ENCODE measurements around the gene ARID3A.

The ARID3A gene

GRCh38 chr19:942133-942645, 16.4 kb downstream of the ARID3A start:
- intact Hi-C loops (cut with DNase I) = no loop called here
- no peak for DNase-seq

DNA sequence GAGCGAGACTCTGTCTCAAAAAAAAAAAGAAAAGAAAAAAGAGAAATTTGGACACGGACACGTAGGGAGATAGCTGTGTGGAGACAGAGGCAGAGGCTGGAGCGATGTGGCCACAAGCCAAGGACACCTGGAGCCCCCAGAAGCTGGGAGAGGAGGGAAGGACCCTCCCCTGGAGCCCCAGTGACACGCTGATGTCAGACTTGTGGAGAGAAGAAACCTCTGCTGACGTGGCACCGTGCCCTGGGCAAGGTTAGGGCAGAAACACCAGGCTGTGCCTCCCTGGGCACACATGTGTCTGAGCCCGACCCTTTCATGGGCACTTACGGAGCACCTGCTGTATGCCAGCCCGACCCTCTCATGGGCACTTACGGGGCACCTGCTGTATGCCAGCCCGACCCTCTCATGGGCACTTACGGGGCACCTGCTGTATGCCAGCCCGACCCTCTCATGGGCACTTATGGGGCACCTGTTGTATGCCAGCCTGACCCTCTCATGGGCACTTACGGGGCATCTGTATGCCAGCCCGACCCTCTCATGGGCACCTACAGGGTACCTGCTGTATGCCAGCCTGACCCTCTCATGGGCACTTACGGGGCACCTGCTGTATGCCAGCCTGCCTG, 17.8 kb downstream of the ARID3A start:
- intact Hi-C loops (cut with DNase I) = no loop called here
- DNase-seq = no peak

DNA sequence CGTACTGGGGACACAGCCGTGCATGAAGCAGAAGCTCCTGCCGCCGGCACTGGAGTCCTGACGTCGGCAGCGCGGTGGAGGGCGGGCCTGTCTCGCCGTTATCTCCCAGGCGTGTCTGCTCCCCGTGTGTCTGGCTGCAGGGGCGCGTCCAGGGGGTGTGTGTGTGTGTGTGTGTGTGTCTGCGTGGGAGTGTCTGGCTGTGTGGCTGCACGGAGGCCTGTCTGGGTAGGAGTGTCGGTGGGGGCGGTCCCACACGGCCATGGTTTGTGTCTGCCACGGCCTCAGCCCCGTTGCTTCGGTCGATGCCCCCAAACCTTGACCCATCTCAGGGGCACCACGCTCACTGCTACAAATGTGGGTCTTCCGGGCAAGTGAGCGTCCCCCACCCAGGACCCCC, 18.3 kb downstream of the ARID3A start:
- peak in 3 of 10 donors; percentile 39 to 89 (median 87) for DNase-seq

DNA sequence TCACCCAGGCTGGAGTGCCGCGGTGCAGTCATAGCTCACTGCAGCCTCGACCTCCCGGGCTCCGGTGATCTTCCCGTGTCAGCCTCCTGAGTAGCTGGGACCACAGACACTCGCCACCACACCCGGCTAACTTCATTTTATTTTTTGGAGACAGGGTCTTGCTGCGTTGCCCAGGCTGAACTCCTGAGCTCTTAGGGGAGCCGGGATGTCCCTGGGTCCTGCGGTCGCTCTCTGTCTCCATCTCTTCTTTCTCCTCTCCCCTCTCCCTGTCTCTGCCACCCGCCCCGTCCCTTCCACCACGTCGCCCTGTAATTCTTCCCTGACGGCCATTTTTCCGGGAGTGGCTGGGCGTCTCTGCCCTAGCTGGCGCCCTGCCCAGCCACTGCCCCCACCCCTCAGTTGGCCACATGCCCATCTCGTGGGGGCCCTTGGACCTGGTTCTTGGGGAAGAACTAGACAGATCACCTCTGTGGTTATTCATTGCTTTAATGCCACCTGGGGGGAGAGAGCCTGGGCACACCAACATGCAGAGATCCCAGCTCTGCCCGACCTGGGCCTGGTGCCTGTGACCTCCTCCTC, 18.9 kb downstream of the ARID3A start:
- peak in 1 of 10 donors; percentile 74 for DNase-seq

More for the DNA sequence above, 18.3 kb downstream of the ARID3A start:
- intact Hi-C loops (cut with DNase I) = no loop called here

GRCh38 chr19:945401-946252, 19.8 kb downstream of the ARID3A start:
- intact Hi-C loops (cut with DNase I) = no loop called here
- peak in 1 of 10 donors; percentile 71 for DNase-seq

More for the DNA sequence above, 18.9 kb downstream of the ARID3A start:
- intact Hi-C loops (cut with DNase I) = no loop called here

DNA sequence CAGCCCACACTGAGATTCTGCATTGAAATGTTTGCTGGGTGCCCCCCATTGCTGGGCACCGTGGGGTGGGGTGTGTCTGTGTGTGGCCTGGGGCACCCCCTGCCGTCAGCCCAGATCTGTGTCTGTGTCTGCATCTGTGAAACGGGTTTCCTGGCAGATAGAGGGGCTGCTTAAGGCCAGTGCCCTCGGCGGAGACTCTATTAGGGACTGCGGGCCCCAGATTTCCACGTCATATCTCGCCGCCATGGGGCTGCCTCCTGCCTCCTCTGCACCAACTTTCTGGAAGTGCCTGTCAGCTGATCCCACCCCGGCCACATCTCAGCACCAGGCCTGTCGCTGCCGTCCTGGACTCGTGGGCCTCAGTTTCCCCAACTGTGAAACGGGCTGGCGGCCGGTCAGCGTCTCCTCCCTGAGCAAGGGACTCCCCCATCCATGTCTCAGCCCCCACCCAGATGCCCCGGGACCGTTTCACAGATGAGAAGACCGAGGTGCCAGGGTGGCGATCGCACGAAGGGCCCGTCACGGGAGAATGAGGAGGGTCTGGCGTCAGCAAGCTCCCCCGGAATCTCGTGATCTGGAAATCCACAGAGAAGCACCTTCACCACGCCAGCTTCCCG, 21.4 kb downstream of the ARID3A start:
- no peak for DNase-seq
- intact Hi-C loops (cut with DNase I) = no loop called here

DNA sequence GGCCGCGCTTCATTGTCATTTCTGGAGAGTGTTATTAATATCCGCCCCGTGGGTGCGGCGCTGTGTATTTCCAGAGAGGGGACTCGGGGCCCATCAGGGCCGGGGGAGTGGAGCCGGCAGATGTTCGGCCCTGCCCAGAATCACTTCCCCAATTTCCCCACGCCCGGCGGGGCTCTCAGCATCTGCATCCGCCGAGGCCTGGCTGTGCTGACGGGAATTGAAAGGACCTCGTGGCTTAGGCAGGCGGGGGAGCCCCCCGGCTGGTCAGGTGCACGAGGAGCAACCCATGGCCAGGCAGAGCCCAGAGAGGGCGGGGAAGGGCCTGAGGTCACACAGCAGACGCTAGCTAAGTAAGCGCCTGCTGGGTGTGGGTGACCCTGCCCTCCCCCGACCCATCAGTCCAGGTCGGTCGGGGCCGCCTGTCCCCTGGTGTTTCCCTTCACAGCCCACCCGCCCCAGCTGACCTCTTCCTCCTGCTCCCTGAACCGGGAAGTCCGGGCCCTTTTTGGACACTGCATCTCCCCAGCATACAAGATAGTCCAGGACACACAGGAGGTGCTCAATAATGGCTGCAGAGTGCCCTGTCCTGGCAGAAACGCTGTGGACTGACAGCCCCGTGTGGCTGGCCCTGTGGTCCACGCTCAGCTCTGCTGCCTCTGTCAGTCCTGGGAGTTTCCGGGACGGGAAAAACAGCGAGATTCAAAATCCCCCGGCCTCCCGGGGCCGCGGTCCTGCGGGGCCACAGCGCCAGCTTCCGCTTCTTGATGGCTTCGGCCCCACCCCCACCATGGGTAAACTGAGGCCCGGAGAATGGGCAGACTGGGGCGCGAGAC, 22.1 kb downstream of the ARID3A start:
- DNase-seq = peak in 5 of 10 donors; percentile 28 to 92 (median 41)
- intact Hi-C loops (cut with DNase I) = no loop called here

DNA sequence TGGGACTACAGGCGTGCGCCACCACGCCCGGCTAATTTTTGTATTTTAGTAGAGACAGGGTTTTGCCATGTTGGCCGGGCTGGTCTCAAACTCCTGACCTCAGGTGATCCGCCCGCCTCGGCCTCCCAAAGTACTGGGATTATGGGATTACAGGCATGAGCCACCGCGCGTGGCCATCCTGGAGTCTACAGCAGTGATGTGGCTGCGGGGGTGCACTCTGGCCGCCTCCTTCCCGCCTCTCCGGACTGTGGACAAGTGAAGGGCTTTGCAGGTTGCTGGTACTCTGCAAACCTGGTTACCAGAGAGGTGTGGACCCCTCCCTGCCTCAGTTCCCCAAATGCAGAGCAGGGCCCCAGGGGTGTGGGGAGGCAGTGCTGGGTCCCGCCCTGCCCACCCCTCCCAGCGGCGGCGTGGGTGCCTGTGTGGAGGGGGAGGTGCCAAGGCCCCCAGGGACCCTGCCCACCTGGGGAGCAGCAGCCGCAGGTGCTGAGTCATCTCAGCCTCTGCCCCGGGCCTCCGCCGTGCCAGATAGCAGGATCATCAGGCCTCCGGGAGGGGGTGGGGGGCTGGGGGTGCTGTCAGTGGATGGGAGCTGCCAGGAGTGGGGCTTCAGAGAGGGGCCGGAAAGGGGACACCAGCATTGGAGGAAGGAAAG, 23.1 kb downstream of the ARID3A start:
- DNase-seq = no peak
- intact Hi-C loops (cut with DNase I) = no loop called here

GRCh38 chr19:950352-951066, 24.7 kb downstream of the ARID3A start:
- DNase-seq = no peak
- intact Hi-C loops (cut with DNase I) = no loop called here

- intact Hi-C loops (cut with DNase I) = no loop called here
- DNase-seq = no peak
Measured at GRCh38 chr19:952049-952679, 26.3 kb downstream of the ARID3A start.

GRCh38 chr19:952680-953444, 27.0 kb downstream of the ARID3A start:
- DNase-seq = no peak
- intact Hi-C loops (cut with DNase I) = no loop called here

GRCh38 chr19:953445-954271, 27.8 kb downstream of the ARID3A start:
- intact Hi-C loops (cut with DNase I) = no loop called here
- DNase-seq = no peak

- intact Hi-C loops (cut with DNase I) = no loop called here
- no peak for DNase-seq
Measured at GRCh38 chr19:954272-954671, 28.4 kb downstream of the ARID3A start.

GRCh38 chr19:954672-955494, 29.0 kb downstream of the ARID3A start:
- DNase-seq = no peak
- intact Hi-C loops (cut with DNase I) = no loop called here

DNA sequence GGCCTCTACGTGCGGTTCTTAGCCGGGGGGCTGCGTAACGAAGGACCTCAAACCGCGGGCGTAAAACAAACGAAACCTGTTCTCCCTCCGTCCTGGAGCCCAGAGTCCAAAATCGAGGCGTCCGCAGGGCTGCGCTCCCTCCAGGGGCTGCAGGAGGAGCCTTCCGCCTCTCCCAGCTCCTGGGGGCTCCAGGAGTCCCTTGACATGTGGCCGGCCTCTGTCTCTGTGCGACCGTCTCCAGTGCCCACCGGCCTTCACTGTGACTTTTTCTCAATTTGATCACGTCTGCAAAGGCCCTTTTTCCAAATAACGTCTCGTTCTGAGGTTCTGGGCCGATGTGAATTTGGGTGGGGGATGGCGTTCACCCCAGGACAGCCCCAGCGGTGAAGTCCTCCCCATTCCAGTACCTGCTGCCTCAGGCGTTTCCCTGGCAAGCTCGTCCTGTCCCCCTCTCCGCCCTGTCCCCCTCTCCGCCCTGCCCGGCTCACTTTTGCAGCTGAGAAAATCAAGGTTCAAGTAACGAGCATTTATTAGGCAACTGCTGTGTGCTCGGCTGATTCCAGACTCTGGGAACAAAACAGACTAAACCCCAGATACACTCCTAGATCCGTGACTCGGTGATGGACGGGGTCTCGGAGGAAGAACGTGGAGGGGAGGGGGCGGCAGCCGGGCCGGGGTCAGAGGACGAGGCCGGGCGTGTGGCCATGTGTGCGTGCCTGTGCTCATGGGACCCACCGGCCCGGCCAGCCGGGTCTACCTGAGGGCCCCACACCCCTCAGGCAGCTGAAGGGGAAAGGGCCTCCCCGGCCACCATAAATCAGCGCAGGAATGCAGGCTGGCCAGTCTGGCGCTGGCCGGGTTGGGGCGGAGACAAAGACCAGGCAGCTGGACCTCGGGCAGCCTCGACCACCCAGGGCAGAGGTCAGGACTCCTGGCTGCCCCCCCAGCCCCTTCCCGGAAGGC, 30.2 kb downstream of the ARID3A start:
- no peak for DNase-seq

More for the DNA sequence above, 30.2 kb downstream of the ARID3A start:
- intact Hi-C loops (cut with DNase I) = no loop called here

Data from posterior cingulate gyrus (tissue), 11 donors.